HepG2 (cell line): ENCODE measurements around the gene ROMO1. TPM values are rescaled to one million over a fixed set of nuclear protein-coding genes. Genes with fewer than 3 reads are reported as not detected.

Experiments used
- AKAP8 ChIP-seq: sonication (generic); formaldehyde crosslinking; IDR thresholded peaks from 2 replicates; pipeline ENCODE4 v1.5.1; 2020; ENCODE audit warnings: mild to moderate bottlenecking, missing genetic modification reagents
- BHLHE40 ChIP-seq: IDR thresholded peaks from 2 replicates; pipeline ENCODE4 v1.6.1; 2011; ENCODE audit warnings: low read length, improper control_type of control experiment
- CCDC6 ChIP-seq: sonication (generic); formaldehyde crosslinking; IDR thresholded peaks from 2 replicates; pipeline ENCODE4 v1.8.1; 2022; ENCODE audit warnings: mild to moderate bottlenecking, missing genetic modification reagents, moderate library complexity
- ETV6 ChIP-seq: sonication (generic); formaldehyde crosslinking; conservative IDR thresholded peaks from 2 replicates; pipeline ENCODE4 v1.4.0; 2020; ENCODE audit warnings: missing genetic modification reagents
- GATA4 ChIP-seq: sonication (generic); IDR thresholded peaks from 2 replicates; pipeline ENCODE4 v1.6.1; 2016; ENCODE audit warnings: antibody characterized with exemption, low read depth, borderline replicate concordance
- KDM3A ChIP-seq: IDR thresholded peaks from 2 replicates; pipeline ENCODE4 v1.6.1; 2018; ENCODE audit warnings: low read depth, missing compliant biosample characterization
- KLF12 ChIP-seq: sonication (generic); formaldehyde crosslinking; IDR thresholded peaks from 2 replicates; pipeline ENCODE4 v1.4.0; 2020; ENCODE audit warnings: missing genetic modification reagents, borderline replicate concordance
- RFX1 ChIP-seq: fragments of 450-650 bp; IDR thresholded peaks from 2 replicates; pipeline ENCODE4 v1.6.1; 2017
- RFX5 ChIP-seq: IDR thresholded peaks from 2 replicates; pipeline ENCODE4 v1.6.1; 2011; ENCODE audit warnings: low read depth, low read length, improper control_type of control experiment
- SP2 ChIP-seq: sonication (generic); formaldehyde crosslinking; IDR thresholded peaks from 2 replicates; pipeline ENCODE4 v1.5.1; 2020; ENCODE audit warnings: mild to moderate bottlenecking, missing genetic modification reagents
- TAF15 ChIP-seq: fragments of 200-400 bp; formaldehyde crosslinking; IDR thresholded peaks from one replicate; pipeline ENCODE4 v1.6.1; 2018; ENCODE audit warnings: mild to moderate bottlenecking, low read depth, low read length; ENCODE audit not compliant: poor library complexity, severe bottlenecking
- WIZ ChIP-seq: sonication (generic); formaldehyde crosslinking; IDR thresholded peaks from 2 replicates; pipeline ENCODE4 v1.5.1; 2020; ENCODE audit warnings: mild to moderate bottlenecking, missing genetic modification reagents
- ZBTB8A ChIP-seq: sonication (generic); formaldehyde crosslinking; IDR thresholded peaks from 2 replicates; pipeline ENCODE4 v1.4.0; 2020; ENCODE audit warnings: mild to moderate bottlenecking, low read depth, missing genetic modification reagents, borderline replicate concordance
- ZNF180 ChIP-seq: sonication (generic); formaldehyde crosslinking; IDR thresholded peaks from 2 replicates; pipeline ENCODE4 v1.4.0; 2020; ENCODE audit warnings: low read depth, missing genetic modification reagents, borderline replicate concordance
- ZNF234 ChIP-seq: sonication (generic); formaldehyde crosslinking; conservative IDR thresholded peaks from 2 replicates; pipeline ENCODE4 v1.5.1; 2020; ENCODE audit warnings: mild to moderate bottlenecking, missing genetic modification reagents
- ZNF251 ChIP-seq: sonication (generic); formaldehyde crosslinking; IDR thresholded peaks from 2 replicates; pipeline ENCODE4 v1.9.0; 2021; ENCODE audit warnings: mild to moderate bottlenecking, missing genetic modification reagents
- ZNF850 ChIP-seq: sonication (generic); formaldehyde crosslinking; conservative IDR thresholded peaks from 2 replicates; pipeline ENCODE4 v1.9.0; 2021; ENCODE audit warnings: mild to moderate bottlenecking, missing genetic modification reagents
- ZNF879 ChIP-seq: sonication (generic); formaldehyde crosslinking; IDR thresholded peaks from 2 replicates; pipeline ENCODE4 v1.8.1; 2023; ENCODE audit warnings: missing genetic modification reagents
- polyA plus RNA-seq, 8 experiments: library from polyadenylated mRNA; depleted of rRNA in 3 of 8; stranded (reverse) in 7 of 8; unstranded in 1 of 8; fragments of >200 nt; fragmentation: Illumina TruSeq in 4 of 8; extraction: Trizol in 4 of 8; gene quantifications; 2 replicates each; pipeline versions ENCODE4 v1.2.1 to v1.2.3, GENCODE V29; 2011 to 2016; ENCODE audit warnings: low read depth in 4 of 8, missing spikeins in 1 of 8, mixed read lengths in 1 of 8; ENCODE audit not compliant: insufficient read depth in 1 of 8
- total RNA-seq, 5 experiments: library from RNA; depleted of rRNA; stranded (reverse); fragments of >200 nt; fragmentation: Illumina TruSeq; extraction: Trizol; gene quantifications; 2 replicates each; pipeline ENCODE4 v1.2.3, GENCODE V29; 2016; ENCODE audit warnings: low read depth in 1 of 5
- TF ChIP-seq, protein P1 (sequence below): IDR thresholded peaks from 2 replicates; pipeline ENCODE4 v1.6.1; 2016; ENCODE audit warnings: missing compliant biosample characterization, missing genetic modification reagents, borderline replicate concordance
- TF ChIP-seq, protein P2 (sequence below), 2 experiments: fragments of 450-650 bp in 1 of 2; sonication (generic) in 1 of 2; formaldehyde crosslinking; IDR thresholded peaks; 2 replicates each; pipeline versions ENCODE4 v1.5.0 to v1.8.0; 2020 to 2022; ENCODE audit warnings: mild to moderate bottlenecking in 1 of 2, missing genetic modification reagents in 1 of 2
- TF ChIP-seq, protein P3 (sequence below): IDR thresholded peaks from 2 replicates; pipeline ENCODE4 v1.6.1; 2016; ENCODE audit warnings: missing genetic modification reagents, missing compliant biosample characterization
- TF ChIP-seq, protein P4 (sequence below): sonication (generic); formaldehyde crosslinking; IDR thresholded peaks from 2 replicates; pipeline ENCODE4 v1.4.0; 2020; ENCODE audit warnings: mild to moderate bottlenecking, missing genetic modification reagents
- TF ChIP-seq, protein P5 (sequence below): sonication (generic); formaldehyde crosslinking; IDR thresholded peaks from 2 replicates; pipeline ENCODE4 v1.5.0; 2020; ENCODE audit warnings: mild to moderate bottlenecking, missing genetic modification reagents

Gene ROMO1
- total and polyA plus RNA-seq, 2 of the 13 experiments (the other 11 are each of a cell fraction or from before 2014, with no cell fraction given), result 636 to 755 TPM

DNA sequence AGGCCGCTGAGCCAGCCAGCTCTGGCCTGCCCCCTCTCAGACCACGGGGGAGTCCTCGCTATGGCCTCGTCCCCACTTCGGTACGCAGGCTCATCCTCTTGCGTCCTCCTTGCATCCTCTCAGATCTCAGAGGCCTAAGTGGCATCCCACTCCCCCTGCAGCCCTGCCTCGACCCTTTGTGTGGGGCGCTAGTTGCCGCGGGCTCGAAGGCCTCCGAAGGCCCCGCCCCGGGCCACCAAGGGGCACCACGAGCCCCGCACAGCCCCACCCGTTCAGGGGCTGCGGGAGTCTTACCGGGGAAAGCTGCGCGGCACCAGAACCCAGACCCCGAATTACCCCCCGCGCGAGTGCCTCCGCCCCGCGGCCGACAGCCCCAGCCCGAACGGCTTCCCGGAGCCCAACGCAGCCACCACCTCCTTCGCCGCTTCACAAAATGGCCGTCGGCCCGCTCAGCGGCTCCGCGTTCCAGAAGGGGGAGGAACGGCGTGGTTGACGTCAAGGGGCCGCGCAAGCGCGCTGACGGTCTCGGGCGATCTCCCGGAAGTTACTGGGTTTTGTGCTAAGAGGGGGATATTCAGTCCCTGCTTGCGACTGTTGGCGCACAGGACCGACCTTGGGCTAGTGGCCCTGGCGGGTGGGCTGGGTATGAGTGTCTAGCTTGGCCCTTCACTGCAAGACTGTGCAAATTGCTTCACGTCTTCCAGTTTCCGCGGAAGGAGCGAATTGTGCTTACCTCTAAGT is 34.6 kb upstream of the ROMO1 start, which contains the start of the genes CPNE1 and RBM12 (continued):
- TF ChIP-seq, protein P1, sequence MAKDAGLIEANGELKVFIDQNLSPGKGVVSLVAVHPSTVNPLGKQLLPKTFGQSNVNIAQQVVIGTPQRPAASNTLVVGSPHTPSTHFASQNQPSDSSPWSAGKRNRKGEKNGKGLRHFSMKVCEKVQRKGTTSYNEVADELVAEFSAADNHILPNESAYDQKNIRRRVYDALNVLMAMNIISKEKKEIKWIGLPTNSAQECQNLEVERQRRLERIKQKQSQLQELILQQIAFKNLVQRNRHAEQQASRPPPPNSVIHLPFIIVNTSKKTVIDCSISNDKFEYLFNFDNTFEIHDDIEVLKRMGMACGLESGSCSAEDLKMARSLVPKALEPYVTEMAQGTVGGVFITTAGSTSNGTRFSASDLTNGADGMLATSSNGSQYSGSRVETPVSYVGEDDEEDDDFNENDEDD (CRISPR knock-in tag), result peak; percentile 93
- TF ChIP-seq KLF12 (CRISPR knock-in tag) (0 out of 2 replicates have a peak, but pooled peaks have one; percentile 70), TAF15 (peak; percentile 88), ZNF251 (peak; percentile 53; the same call in 1 of the 2 replicates), CCDC6 (CRISPR knock-in tag) (peak; percentile 98), KDM3A (peak; percentile 88), ZNF879 (CRISPR knock-in tag) (0 out of 2 replicates have a peak, but pooled peaks have one; percentile 55), AKAP8 (peak; percentile 82), ZNF180 (CRISPR knock-in tag) (no peak), RFX5 (peak; percentile 67; the same call in 1 of the 2 replicates), RFX1 (no peak), ZNF850 (CRISPR knock-in tag) (peak; percentile 86; the same call in 1 of the 2 replicates), SP2 (CRISPR knock-in tag) (peak; percentile 71), GATA4 (peak; percentile 88), WIZ (CRISPR knock-in tag) (peak; percentile 95), ZBTB8A (peak; percentile 96), ETV6 (peak; percentile 83; the same call in 1 of the 2 replicates), BHLHE40 (no peak), ZNF234 (CRISPR knock-in tag) (peak; percentile 99)
- TF ChIP-seq, protein P2, sequence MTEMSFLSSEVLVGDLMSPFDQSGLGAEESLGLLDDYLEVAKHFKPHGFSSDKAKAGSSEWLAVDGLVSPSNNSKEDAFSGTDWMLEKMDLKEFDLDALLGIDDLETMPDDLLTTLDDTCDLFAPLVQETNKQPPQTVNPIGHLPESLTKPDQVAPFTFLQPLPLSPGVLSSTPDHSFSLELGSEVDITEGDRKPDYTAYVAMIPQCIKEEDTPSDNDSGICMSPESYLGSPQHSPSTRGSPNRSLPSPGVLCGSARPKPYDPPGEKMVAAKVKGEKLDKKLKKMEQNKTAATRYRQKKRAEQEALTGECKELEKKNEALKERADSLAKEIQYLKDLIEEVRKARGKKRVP (CRISPR knock-in tag; IDR thresholded peaks at IDR 0.05), result peak in 1 of 2 experiments; percentile 67; a peak in 1 of 4 replicates
- TF ChIP-seq, protein P3, sequence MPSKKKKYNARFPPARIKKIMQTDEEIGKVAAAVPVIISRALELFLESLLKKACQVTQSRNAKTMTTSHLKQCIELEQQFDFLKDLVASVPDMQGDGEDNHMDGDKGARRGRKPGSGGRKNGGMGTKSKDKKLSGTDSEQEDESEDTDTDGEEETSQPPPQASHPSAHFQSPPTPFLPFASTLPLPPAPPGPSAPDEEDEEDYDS (CRISPR knock-in tag), result peak; percentile 97
- TF ChIP-seq, protein P4, sequence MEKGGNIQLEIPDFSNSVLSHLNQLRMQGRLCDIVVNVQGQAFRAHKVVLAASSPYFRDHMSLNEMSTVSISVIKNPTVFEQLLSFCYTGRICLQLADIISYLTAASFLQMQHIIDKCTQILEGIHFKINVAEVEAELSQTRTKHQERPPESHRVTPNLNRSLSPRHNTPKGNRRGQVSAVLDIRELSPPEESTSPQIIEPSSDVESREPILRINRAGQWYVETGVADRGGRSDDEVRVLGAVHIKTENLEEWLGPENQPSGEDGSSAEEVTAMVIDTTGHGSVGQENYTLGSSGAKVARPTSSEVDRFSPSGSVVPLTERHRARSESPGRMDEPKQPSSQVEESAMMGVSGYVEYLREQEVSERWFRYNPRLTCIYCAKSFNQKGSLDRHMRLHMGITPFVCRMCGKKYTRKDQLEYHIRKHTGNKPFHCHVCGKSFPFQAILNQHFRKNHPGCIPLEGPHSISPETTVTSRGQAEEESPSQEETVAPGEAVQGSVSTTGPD, result 0 out of 2 replicates have a peak, but pooled peaks have one; percentile 64
- TF ChIP-seq, protein P5, sequence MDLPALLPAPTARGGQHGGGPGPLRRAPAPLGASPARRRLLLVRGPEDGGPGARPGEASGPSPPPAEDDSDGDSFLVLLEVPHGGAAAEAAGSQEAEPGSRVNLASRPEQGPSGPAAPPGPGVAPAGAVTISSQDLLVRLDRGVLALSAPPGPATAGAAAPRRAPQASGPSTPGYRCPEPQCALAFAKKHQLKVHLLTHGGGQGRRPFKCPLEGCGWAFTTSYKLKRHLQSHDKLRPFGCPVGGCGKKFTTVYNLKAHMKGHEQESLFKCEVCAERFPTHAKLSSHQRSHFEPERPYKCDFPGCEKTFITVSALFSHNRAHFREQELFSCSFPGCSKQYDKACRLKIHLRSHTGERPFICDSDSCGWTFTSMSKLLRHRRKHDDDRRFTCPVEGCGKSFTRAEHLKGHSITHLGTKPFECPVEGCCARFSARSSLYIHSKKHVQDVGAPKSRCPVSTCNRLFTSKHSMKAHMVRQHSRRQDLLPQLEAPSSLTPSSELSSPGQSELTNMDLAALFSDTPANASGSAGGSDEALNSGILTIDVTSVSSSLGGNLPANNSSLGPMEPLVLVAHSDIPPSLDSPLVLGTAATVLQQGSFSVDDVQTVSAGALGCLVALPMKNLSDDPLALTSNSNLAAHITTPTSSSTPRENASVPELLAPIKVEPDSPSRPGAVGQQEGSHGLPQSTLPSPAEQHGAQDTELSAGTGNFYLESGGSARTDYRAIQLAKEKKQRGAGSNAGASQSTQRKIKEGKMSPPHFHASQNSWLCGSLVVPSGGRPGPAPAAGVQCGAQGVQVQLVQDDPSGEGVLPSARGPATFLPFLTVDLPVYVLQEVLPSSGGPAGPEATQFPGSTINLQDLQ, result no peak; the same call in none of the 2 replicates
